HG03039 (cell line): Measurements from ENCODE around the gene FAM53B.
A peak's percentile ranks its signal among the peaks of the same experiment; 100 is the strongest.
"Not testable (repeated sequence)": the region's sequence is repeated elsewhere in the genome, so short reads cannot be mapped to it uniquely, and the experiment has no call there.

Experiments
- ATAC-seq: cut with Tn5 transposase; IDR thresholded peaks from one replicate; pipeline ENCODE4 v1.9.1; 2021; ENCODE audit warnings: mild to moderate bottlenecking, moderate library complexity; ENCODE audit not compliant: unreplicated experiment

Gene FAM53B, protein sequence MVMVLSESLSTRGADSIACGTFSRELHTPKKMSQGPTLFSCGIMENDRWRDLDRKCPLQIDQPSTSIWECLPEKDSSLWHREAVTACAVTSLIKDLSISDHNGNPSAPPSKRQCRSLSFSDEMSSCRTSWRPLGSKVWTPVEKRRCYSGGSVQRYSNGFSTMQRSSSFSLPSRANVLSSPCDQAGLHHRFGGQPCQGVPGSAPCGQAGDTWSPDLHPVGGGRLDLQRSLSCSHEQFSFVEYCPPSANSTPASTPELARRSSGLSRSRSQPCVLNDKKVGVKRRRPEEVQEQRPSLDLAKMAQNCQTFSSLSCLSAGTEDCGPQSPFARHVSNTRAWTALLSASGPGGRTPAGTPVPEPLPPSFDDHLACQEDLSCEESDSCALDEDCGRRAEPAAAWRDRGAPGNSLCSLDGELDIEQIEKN

DNA sequence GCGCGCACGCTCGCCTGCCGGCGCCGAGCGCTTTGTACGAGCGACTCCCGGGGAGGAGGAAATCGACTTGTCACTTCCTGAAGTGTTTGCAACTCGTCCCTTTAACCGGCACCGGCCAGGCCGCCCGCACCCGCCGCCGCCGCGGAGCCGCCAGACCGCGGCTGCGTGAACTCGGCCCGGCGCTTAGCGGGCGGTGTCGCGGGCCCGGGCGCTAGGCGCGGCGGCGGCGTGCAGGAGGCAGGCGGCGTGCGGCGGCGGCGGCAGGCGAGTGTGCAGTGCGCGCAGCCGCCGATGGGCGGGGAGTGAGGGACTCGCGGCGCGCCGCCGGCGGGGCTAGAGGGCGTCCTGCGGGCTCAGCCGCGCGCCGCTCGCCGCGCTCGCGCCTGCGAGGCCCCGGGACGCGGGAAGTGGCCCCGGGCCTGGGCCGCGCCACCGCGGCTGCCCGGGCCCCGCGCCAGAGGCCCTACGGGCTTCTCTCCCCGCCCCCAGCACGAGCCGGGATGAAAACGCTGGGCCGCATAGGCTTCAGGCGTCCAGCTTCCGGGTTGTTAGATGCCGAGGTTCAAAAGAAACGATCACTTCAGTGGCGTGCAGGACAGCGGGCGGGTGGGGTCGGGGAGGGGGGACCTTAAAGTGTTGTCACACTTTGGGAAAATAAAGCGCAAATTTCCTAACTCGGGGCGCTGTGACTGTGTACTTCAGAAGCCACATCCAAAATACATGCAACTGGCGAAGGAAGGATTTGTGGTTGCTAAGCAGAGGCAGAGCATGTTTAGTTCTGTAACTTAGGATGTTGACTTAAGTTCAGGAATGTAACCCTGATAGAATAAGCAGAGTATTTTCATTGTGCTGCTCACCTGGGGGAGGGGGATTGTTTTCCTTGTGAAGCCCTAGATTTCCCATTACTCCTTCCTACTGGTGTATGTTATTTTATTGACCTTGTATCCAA is at the start of gene FAM53B:
Gene FAM53B, minus strand, starts transcription at position 277 of the 949 bp plus-strand sequence. CDS start 37,665 bp downstream, outside the sequence.
- ATAC-seq, result peak; percentile 70

DNA sequence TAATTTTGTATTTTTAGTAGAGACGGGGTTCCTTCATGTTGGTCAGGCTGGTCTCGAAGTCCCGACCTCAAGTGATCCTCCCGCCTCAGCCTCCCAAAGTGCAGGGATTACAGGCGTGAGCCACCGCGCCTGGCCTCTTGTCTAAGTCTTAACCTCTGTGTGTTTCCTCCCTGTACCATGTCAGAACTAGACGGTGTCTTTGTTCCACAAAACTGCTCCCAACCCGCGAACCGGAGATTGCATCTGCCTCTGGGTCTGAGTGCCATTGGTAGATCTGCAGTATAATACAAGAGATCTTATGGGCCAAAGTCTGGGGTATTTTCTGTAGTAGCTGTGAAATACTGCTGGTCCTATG is 48.8 kb upstream of the FAM53B start:
- ATAC-seq, result no peak

DNA sequence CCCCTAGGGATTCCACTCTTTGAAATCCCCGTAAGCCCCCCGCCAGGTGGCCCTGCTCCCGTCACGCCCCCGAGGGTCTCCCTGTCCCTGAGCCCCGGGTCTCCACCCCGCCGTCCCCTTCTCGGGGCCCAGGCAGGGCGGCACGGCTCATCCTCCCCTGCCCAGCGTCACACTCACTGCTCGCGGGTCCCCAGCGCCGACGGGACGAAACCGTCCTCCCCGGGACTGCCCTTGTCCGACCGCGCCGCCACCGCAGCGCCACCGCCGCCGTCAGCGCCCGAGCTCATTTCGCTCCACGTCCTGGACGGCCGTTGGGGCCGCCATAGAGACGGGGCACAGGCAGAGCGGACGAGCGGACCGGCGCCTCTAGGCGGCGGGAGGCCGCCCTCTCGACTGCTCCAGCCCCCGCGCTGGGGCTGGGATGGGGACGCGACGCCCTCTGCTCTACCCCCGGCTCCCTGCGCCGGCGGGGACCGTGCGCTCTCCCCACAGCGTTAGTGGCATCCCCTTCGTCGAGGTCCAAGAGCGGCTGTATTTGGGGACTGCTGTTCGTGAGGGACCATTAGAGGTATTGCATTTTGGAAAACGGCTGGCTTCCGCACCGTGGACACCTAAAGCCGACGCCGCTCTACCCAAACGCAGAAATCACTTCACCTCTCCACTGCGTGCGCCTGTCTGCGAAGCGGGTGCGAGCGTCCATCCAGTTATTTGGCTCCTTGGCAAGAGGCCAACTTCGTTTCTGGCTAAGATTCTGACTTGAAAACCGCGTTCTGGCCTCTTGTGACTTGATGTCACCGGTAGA is 47.6 kb upstream of the FAM53B start, which contains the start of gene EEF1AKMT2:
Gene EEF1AKMT2, minus strand, starts transcription at position 341 of the 802 bp plus-strand sequence. Its CDS starts 54 bp downstream, at position 287.
- ATAC-seq, result peak; percentile 87

DNA sequence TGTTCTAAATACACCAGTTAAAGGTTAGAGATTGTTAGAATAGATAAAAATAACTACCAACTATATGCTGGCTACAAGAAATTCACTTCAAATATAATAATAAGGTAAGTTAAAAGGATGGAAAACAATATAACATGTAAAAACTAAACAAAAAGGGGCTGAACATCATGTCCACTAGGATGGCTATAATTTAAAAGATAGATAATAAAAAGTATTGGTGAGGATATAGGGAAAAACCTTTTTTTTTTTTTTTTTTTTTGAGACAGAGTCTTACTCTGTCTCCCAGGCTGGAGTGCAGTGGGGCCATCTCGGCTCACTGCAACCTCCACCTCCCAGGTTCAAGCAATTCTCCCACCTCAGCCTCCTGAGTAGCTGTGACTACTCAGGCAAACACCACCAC is 38.7 kb upstream of the FAM53B start:
- ATAC-seq, result not testable (repeated sequence)

DNA sequence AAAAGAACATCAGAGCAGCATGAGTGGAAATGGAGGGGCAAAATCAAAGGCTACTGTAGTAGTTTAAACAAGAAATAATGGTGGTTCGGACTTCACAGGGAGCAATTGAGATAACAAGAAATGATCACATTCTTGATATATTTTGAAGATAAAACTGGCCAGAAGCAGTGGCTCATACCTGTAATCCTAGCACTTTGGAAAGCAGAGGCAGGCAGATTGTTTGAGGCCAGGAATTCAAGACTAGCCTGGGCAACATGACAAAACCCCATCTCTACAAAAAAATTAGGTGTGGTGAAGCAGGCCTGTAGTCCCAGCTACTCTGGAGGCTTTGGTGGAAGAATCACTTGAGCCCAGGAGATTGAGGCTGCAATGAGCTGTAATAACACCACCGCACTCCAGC is 24.6 kb upstream of the FAM53B start:
- ATAC-seq, result no peak

DNA sequence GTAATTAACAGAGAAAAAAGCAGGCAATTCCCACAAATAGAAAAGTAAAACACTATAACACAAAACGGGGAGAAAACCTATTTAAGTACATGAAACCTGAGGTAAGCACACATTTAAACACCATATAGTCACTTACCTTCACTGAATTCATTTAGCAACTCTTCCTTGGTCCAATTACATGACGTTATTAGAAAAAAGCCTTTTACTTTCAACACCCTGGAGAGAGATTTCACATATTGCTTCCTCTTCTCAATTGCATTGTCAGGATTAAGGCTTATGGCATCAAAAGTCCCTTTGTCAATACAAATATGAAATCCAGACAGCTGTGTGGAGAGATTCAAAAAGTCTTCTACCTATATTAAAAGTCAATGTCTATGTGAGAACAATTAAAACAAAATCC is 21.1 kb upstream of the FAM53B start:
- no peak for ATAC-seq

DNA sequence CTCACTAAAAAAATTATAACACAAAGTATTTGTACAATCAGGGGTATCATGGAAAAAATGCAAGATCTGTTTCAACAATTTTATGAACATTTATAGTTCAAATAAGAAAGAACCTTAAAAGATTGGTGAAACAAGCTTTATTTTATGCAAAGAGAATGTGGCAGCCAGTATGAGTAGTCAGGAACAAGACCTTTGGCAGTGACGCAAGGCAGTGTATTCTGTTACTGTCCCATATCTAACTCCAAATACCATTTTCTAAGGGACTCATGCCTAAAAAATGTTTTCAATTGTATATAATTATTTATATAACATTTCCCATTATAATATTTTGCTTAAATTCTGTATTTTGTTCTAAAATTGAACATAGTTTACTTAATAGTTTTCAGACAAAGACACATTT is 19.1 kb upstream of the FAM53B start:
- ATAC-seq, result no peak

DNA sequence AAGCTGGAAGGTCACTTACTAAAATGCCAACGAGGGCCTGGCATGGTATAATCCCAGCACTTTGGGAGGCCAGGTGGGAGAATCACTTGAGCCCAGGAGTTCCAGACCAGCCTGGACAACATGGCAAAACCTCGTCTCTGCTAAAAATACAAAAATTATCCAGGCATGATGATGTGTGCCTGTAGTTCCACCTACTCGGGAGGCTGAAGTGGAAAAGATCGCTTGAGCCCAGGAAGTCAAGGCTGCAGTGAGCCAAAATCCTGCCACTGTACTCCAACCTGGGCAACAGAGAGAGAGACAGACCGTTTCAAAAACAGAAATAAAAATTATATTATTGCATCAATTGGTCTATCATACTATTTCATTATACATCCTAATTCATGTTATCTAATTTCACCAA is 18.1 kb upstream of the FAM53B start:
- ATAC-seq, result no peak

DNA sequence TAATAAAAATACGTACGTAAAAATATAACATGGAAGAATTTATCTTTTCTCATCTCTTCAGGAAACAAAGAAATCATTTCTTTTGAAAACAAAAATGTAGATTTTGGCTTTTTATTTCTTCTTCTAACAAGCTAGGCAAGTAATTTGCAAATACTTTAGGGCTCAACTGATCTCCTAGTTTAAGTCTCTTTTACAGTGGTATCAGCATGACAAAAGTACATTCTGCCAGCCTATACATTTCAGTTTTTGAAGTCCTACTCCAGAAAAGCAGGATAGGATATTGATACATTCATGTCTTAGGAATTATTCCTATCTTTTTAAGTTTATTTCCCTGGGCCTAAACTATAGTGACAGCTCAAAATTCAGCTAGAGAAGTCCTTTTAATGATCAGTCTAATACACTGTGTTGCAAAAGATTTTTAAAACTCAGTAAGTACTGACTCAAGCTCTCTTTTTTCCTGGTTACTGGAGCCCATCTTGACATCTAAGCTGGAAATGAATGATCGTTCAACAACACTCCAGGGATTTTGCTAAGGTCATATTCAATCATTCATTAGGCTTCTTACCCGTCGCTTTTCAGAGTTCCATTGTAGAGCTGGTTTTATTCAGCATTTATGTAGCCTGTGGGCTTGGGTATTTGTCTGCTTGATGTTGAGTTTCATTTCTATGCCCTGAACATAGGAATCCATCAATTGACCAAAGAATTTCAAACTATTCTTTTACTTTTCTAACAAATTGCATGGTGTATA is 12.2 kb upstream of the FAM53B start:
- ATAC-seq, result no peak

DNA sequence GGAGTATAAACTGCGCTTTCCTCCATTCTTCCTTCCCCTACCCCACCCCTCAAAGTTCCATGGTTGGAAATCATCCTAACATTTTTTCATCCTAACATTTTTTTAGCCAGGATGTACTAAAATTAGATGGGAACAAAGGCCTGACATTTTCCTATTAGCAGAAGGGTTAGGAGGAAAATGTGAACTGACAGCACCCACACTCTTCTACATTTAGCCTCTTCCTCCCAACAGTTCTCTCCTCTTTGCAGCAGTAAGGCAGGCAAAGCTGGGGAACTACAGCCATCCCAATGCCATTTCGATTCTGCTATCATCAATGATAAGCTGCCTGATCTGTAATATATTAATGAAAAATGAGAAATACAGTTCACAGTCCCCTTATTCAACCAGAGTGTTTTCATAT is 11.4 kb upstream of the FAM53B start:
- no peak for ATAC-seq

DNA sequence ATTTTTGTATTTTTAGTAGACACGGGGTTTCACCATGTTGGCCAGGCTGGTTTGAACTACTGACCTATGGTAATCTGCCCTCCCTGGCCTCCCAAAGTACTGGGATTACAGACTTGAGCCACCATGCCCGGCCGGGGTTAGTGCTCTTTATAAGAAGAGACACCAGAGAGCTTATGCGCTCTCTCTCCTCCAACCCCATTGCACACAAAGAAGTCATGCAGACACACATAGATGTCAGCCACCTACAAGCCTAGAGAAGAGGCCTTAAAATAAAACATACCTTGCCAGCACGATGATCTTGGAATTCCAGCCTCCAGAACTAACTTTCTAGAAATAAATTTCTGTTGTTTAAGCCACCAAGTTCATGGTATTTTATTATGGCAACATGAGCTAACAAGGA is 10.0 kb upstream of the FAM53B start:
- ATAC-seq, result no peak

DNA sequence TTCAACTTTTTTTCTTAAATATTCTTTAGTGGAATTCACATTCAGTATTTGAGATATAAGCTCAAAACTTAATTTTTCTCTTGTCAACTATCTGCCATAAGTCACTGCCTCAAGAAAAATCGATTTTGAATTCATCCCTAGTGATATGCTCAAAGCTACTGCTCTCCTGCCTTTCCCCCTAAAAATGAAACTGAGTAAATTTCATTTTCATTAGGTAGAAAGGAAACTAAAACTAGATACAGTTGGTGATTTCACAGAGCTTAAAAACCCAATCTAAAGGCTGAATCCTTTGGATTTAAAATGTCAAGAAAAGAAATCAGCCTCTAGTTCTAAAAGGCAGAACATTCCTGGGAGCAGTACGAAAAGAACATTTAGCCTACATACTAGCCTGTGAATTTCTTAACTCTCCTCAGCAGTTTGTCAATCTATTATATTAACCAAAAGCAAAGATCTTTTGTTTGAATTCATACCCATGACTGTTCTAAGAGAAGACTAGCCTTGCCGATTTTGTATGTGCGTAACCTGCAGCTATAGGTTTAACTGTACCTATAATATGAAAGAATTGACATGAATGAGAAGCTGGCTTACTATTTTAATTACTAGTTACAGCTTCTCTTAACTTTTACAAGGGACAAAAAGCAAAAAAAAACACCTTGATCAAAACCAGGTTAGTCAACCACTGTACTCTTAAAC is 4.9 kb upstream of the FAM53B start:
- ATAC-seq, result no peak

DNA sequence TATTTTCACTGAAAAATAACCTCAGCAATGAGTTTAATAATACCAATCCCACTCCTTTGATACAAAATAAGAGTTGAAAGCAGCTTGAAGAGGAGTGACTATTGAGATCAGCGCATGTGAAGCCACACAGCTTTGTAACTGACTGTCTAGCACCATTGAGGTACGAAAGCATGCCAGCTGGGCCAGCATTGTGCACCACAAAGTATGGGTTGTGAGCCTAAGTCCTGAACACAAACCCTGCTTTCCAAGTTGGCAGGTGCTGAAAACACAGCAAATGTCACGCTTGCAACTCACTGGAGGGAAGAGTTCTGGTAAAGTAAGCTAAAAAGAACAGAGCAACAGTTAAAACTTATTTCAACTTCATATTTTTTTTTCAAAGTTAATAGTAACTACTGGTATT is 4.0 kb upstream of the FAM53B start:
- no peak for ATAC-seq

DNA sequence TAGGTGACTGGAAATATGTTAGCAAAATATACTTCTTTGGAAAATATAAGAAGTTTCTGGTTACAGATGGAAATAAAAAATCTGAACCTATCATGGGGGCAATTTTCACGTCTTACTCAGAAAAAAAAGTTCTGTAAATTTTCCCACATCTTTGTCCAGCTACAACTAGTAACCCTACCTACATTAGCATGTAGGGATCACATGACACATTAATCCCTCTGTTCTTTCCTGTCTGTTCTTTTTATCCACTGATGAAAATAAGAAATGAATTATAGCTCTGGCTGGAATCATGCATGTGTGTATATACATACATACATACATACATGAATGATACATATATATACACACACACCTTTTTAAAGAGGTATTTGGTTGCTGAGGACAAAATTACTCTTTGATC is 3.6 kb upstream of the FAM53B start:
- no peak for ATAC-seq

DNA sequence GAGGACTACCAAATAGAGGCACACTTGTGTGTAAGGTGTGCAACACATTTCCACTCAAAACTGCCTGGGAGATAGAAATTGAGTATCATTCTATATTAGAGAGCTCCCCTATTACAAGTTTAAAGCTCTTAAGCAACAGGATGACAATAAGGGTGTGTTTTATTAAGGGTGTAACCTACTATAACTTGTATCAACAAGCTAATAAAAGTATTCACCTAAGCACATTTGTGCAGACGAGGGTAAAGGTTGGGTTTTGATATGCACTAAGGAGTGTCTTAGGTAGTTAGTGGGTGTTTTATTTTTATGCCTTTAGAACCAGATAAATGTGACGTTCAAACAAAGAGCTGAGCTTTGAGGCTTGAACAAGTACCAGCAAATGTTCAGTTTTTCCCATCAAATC is 2.8 kb upstream of the FAM53B start:
- no peak for ATAC-seq

DNA sequence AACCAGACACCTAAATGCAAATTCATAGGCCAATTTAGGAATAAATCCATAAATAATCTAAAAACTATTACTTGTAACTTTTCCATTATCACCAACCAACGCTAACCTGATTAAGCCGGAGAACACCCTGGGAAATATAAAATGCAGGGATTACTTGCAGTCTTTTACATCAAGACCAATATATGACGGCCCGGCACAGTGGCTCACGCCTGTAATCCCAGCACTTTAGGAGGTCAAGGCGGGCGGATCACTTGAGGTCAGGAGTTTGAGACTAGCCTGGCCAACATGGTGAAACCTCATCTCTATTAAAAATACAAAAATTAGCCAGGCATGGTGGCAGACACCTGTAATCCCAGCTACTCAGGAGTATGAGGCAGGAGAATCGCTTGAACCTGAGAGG is 2.3 kb upstream of the FAM53B start:
- not testable (repeated sequence) for ATAC-seq

DNA sequence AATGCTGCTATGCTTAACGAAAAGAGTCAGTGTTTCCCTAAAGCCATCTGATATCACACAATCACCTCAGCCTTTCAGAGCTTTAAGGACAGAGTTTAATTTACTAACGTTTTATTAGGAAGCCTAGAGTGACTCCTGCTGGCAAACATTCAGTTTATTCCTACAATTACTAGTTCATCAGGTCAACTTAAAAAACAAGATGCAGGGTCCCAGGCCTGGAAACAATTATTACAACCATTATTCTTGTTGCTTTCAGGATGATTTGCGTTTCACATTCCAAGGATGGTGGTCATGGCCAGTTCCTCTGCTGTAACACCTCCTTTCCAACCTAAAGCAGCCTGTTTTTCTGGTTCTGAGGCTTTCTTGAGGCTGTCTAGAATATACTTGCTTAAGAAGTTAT is 1.5 kb upstream of the FAM53B start:
- no peak for ATAC-seq

DNA sequence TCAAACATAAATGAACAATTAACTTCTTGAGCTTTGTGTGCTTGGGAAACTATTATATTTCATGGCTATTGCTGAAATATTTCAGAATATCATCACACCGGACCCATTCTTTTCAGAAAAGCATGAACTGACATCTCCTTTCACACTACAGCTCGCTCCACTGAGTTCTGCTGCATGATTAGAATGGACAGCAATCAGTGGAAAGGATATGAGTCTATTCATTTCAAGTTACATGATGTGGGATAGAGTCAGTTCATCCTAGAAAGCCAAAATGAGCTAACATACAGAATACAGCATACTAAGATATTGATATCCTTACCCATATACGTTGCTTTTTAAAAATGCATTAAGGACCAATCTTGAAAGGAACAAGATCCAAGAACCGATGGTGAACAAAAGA is 1.1 kb upstream of the FAM53B start:
- ATAC-seq, result no peak

DNA sequence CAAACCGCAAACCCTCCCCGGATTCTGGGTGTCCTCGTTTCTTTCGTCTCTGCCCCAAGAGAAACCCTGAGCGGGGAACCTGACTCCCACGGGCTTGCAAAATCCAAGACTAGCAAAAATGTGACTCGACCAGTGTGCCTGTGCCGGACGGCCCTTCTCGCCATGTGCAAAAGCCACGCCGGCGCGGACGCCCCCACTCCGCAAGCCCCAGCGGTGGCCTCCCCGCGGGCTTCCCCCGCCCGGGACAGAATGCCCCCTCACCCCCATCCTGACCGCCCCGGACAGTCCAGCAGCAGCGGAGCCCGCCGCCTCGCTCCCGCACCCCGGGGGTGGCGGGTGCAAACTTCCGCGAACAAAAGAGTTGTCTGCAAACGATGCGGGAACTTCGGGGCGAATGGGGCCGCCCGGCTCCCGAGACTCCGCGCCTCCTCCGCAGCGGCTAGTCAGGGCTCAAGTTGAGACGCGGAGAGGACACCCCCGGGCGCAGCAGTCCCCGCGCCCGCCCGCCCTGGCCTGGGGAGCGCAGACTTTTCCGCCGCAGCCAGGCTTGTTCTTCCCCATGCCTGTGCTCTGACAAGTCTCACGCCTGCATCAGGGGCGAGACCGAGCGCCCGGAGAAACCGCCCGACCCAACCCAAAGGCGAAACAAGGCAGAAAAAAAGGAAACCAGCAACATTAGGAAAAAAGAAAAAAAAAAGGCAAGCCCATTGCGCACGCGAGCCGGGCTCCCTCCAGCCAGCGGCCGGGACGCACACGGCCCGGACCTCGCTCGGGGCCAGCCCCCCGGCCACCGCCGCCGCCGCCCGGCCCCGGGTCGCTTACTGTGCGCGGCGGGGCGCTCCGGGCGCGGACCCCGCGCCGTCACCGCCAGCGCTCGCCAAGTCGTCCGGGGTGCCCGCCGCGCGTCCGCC is 732 bp downstream of the FAM53B start:
- ATAC-seq, result peak; percentile 28
